HepG2 (cell line): ENCODE measurements around the gene ZNF829. TPM values are rescaled to one million over a fixed set of nuclear protein-coding genes. Genes with fewer than 3 reads are reported as not detected.

Source experiments
- ATAC-seq: fragments of 200-7000 bp; cut with Tn5 transposase; 3 replicates; pipeline ENCODE4 v1.9.1; 2020; ENCODE audit warnings: mild to moderate bottlenecking, moderate library complexity
- BruUV-seq: library from RNA; stranded (reverse); fragments of 400-500 nt; replicated peaks from 2 replicates; lab custom pipeline; 2021; lab: Mats Ljungman, UMichigan
- CTCF ChIA-PET: fragments of 300-600 bp; formaldehyde crosslinking; extraction: SDS; loops from one replicate; lab custom pipeline; 2021; ENCODE audit warnings: low total read pairs, inconsistent platforms, low intra/inter-chr PET ratio; lab: Yijun Ruan, JAX
- POLR2A ChIA-PET: fragments of 350-600 bp; sonication (Branson Sonifier 250); formaldehyde crosslinking; loops from one replicate; lab custom pipeline; 2020; ENCODE audit warnings: antibody characterized with exemption, inconsistent platforms; lab: Yijun Ruan, JAX
- DNase-seq: peaks from one replicate; pipeline ENCODE4 v3.0.0-alpha.2; 2015; ENCODE audit warnings: low spot score
- FAIRE-seq: peaks from 3 replicates; lab custom pipeline; 2011; peaks lifted over from hg19 to GRCh38; lab: Jason Lieb, UNC
- H2AFZ ChIP-seq: one replicate; pipeline ENCODE4 v1.6.1; 2011; ENCODE audit warnings: low read length, inconsistent platforms
- H3K27ac ChIP-seq: fragments of 300-600 bp; 3 replicates; pipeline ENCODE4 v1.8.0; 2011; ENCODE audit warnings: mixed run types, mild to moderate bottlenecking, mixed read lengths, low read length, inconsistent platforms; ENCODE audit not compliant: insufficient read depth; ENCODE audit errors: extremely low read length
- H3K27me3 ChIP-seq, 2 experiments: fragments of 200-600 bp in 1 of 2; 2 replicates in 1 of 2; 3 replicates in 1 of 2; pipeline versions ENCODE4 v1.6.0 to v1.8.0; 2011; ENCODE audit warnings: low read length in 2 of 2, mild to moderate bottlenecking in 2 of 2, moderate library complexity in 2 of 2, inconsistent platforms in 1 of 2; ENCODE audit not compliant: insufficient read depth in 2 of 2, control insufficient read depth in 1 of 2
- H3K36me3 ChIP-seq, 2 experiments: fragments of 200-600 bp in 1 of 2; replicated peaks in 1 of 2; 2 replicates in 1 of 2; 3 replicates in 1 of 2; pipeline versions ENCODE4 v1.5.1 to v1.8.0; 2011; ENCODE audit warnings: low read length in 2 of 2, inconsistent platforms in 1 of 2; ENCODE audit not compliant: insufficient read depth in 2 of 2, control insufficient read depth in 1 of 2
- H3K4me1 ChIP-seq: 2 replicates; pipeline ENCODE4 v1.5.1; 2012; ENCODE audit warnings: low read length, inconsistent platforms; ENCODE audit not compliant: insufficient read depth
- H3K4me2 ChIP-seq: 2 replicates; pipeline ENCODE4 v1.6.0; 2011; ENCODE audit warnings: low read depth, low read length, inconsistent platforms
- H3K4me3 ChIP-seq, 3 experiments: fragments of 200-600 bp in 1 of 3; sonication (generic), shearing (Covaris generic) in 1 of 3; replicated peaks in 1 of 3; 2 replicates each; pipeline ENCODE4 v1.5.1; 2011 to 2016; ENCODE audit warnings: low read length in 3 of 3, inconsistent platforms in 2 of 3, low read depth in 2 of 3, mild to moderate bottlenecking in 2 of 3, control low read depth in 1 of 3, mixed read lengths in 1 of 3; ENCODE audit not compliant: insufficient read depth in 1 of 3
- H3K79me2 ChIP-seq: one replicate; pipeline ENCODE4 v1.6.1; 2011; ENCODE audit warnings: low read length, inconsistent platforms; ENCODE audit not compliant: insufficient read depth
- H3K9ac ChIP-seq: 2 replicates; pipeline ENCODE4 v1.6.0; 2011; ENCODE audit warnings: mild to moderate bottlenecking, low read depth, low read length, inconsistent platforms; ENCODE audit not compliant: insufficient read depth
- H3K9me3 ChIP-seq: 2 replicates; pipeline ENCODE4 v1.5.1; 2012; ENCODE audit warnings: mild to moderate bottlenecking, low read length
- H4K20me1 ChIP-seq: 2 replicates; pipeline ENCODE4 v1.6.0; 2011; ENCODE audit warnings: inconsistent platforms, mild to moderate bottlenecking, low read length, moderate library complexity; ENCODE audit not compliant: insufficient read depth
- ATF4 ChIP-seq, 2 experiments: fragments of 450-650 bp in 1 of 2; sonication (generic) in 1 of 2; formaldehyde crosslinking; IDR thresholded peaks; 2 replicates each; pipeline versions ENCODE4 v1.5.0 to v1.8.0; 2020 to 2022; ENCODE audit warnings: mild to moderate bottlenecking in 1 of 2, missing genetic modification reagents in 1 of 2
- EZH2 ChIP-seq: conservative IDR thresholded peaks from 2 replicates; pipeline ENCODE4 v1.6.1; 2012; ENCODE audit warnings: mild to moderate bottlenecking, low read depth, low read length, moderate library complexity
- HMG20A ChIP-seq: IDR thresholded peaks from 2 replicates; pipeline ENCODE4 v1.6.1; 2016; ENCODE audit warnings: borderline replicate concordance
- NFIC ChIP-seq: IDR thresholded peaks from 2 replicates; pipeline ENCODE4 v1.6.1; 2012; ENCODE audit warnings: mild to moderate bottlenecking, low read length, inconsistent platforms
- RARA ChIP-seq: IDR thresholded peaks from 2 replicates; pipeline ENCODE4 v1.6.1; 2016; ENCODE audit warnings: missing genetic modification reagents, missing compliant biosample characterization
- TEAD2 ChIP-seq: sonication (generic); formaldehyde crosslinking; IDR thresholded peaks from 2 replicates; pipeline ENCODE4 v1.9.0; 2021; ENCODE audit warnings: missing genetic modification reagents
- ZBTB7A ChIP-seq: sonication (generic); formaldehyde crosslinking; IDR thresholded peaks from 2 replicates; pipeline ENCODE4 v1.8.0; 2022; ENCODE audit warnings: mild to moderate bottlenecking, missing genetic modification reagents
- ZNF136 ChIP-seq: sonication (generic); formaldehyde crosslinking; IDR thresholded peaks from 2 replicates; pipeline ENCODE4 v1.8.1; 2022; ENCODE audit warnings: low read depth, mild to moderate bottlenecking, moderate library complexity, missing genetic modification reagents
- ZNF414 ChIP-seq: sonication (generic); formaldehyde crosslinking; IDR thresholded peaks from 2 replicates; pipeline ENCODE4 v1.5.0; 2020; ENCODE audit warnings: missing genetic modification reagents
- WGBS: methylation state at CpG from one replicate; pipeline ENCODE4 v1.1.6; 2017; ENCODE audit warnings: low lambda C conversion rate; 5-methylcytosine and 5-hydroxymethylcytosine counted together
- in situ Hi-C: cut with HindIII; loops from 2 replicates; pipeline ENCODE4 v1.10.0; 2017; ENCODE audit warnings: low pct_unique_long_range_greater_than_20kb; ENCODE audit not compliant: extremely low pct_ligation_motif_present
- intact Hi-C: fragments of 100-400 bp; cut with micrococcal nuclease; formaldehyde crosslinking; loops from one replicate; pipeline ENCODE4 v1.10.0; 2022; ENCODE audit not compliant: unreplicated experiment
- polyA plus RNA-seq, 8 experiments: library from polyadenylated mRNA; depleted of rRNA in 3 of 8; stranded (reverse) in 7 of 8; unstranded in 1 of 8; fragments of >200 nt; fragmentation: Illumina TruSeq in 4 of 8; extraction: Trizol in 4 of 8; gene quantifications; 2 replicates each; pipeline versions ENCODE4 v1.2.1 to v1.2.3, GENCODE V29; 2011 to 2016; ENCODE audit warnings: low read depth in 4 of 8, missing spikeins in 1 of 8, mixed read lengths in 1 of 8; ENCODE audit not compliant: insufficient read depth in 1 of 8
- total RNA-seq, 5 experiments: library from RNA; depleted of rRNA; stranded (reverse); fragments of >200 nt; fragmentation: Illumina TruSeq; extraction: Trizol; gene quantifications; 2 replicates each; pipeline ENCODE4 v1.2.3, GENCODE V29; 2016; ENCODE audit warnings: low read depth in 1 of 5
- TF ChIP-seq, protein P1 (sequence below): sonication (generic); formaldehyde crosslinking; IDR thresholded peaks from 2 replicates; pipeline ENCODE4 v1.4.0; 2020; ENCODE audit warnings: missing genetic modification reagents, low read depth, mild to moderate bottlenecking, borderline replicate concordance

The ZNF829 gene
- total and polyA plus RNA-seq, 2 of the 13 experiments (the other 11 are each of a cell fraction or from before 2014, with no cell fraction given): 0.15 to 0.86 TPM

DNA sequence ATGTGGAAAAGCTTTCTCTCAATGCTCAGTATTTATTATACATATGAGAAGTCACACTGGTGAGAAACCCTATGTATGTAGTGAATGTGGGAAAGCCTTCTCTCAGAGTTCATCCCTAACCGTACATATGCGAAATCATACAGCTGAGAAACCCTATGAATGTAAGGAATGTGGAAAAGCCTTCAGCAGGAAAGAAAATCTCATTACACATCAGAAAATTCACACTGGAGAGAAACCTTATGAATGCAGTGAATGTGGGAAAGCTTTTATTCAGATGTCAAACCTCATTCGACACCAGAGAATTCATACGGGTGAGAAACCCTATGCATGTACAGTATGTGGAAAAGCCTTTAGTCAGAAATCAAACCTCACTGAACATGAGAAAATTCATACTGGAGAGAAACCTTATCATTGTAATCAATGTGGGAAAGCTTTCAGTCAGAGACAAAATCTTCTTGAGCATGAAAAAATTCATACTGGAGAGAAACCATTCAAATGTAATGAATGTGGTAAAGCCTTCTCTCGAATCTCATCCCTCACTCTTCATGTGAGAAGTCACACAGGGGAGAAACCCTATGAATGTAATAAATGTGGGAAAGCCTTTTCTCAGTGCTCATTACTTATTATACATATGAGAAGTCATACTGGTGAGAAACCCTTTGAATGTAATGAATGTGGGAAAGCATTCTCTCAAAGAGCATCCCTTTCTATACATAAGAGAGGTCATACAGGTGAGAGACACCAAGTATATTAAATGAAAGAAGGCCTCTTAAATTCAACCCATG, 34.4 kb upstream of the ZNF829 start:
- FAIRE-seq: no peak
- Histone ChIP-seq H4K20me1 (no peaks in the 10 kb centered on the region), H3K79me2 (no peaks in the 10 kb centered on the region), H2AFZ (no peak overlapping the region)
- in situ Hi-C loops: no loop called here
- CTCF ChIA-PET: no interaction called here
- TF ChIP-seq EZH2 (no peak), ZNF414 (CRISPR knock-in tag) (no peak)
- TF ChIP-seq, protein P1, sequence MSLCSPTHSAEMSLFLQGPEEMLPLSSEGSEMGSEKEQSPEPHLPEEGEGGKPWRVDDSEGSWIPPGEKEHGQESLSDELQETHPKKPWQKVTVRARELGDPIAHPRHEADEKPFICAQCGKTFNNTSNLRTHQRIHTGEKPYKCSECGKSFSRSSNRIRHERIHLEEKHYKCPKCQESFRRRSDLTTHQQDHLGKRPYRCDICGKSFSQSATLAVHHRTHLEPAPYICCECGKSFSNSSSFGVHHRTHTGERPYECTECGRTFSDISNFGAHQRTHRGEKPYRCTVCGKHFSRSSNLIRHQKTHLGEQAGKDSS (CRISPR knock-in tag): no peak
- TF ChIP-seq, all 625 proteins: peak for 0
- H3K4me3 ChIP-seq: no peak overlapping the region
- H3K27ac ChIP-seq: no peak overlapping the region
- no peak overlapping the region for H3K9ac ChIP-seq
- no peaks in the 10 kb centered on the region for H3K4me1 ChIP-seq
- DNase-seq: no peak
- no peaks in the 10 kb centered on the region for H3K27me3 ChIP-seq
- 70% methylated on average over 5 of the region's 5 CpGs for WGBS
- H3K9me3 ChIP-seq: peaks cover 74% of the 10 kb centered on the region
- POLR2A ChIA-PET: no interaction called here
- ATAC-seq: no peak
- no TSS peak for BruUV-seq
- no peak overlapping the region for H3K4me2 ChIP-seq
- H3K36me3 ChIP-seq: no peaks in the 10 kb centered on the region
- intact Hi-C loops: no loop called here

DNA sequence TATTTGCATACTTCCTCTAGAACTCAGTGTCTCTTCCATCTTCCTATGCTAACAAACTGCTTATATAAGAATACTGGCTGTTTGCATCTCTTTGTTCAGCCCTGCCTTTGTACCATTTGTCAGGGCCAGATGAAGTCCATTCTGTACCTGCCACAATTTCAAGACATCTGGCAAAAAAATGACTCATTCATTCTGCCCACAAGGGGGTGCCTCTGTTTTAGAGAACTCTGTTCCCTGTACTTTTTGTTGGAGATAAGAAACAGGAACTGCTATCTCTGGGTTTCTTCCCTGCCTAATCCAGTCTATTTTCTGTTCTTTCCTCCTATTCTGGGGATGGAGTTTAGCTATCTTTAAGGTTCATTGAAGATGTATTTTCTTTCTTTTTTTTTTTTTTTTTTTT, 23.1 kb upstream of the ZNF829 start:
- no peaks in the 10 kb centered on the region for H3K4me1 ChIP-seq
- no peaks in the 10 kb centered on the region for H4K20me1 ChIP-seq
- ATAC-seq: no peak
- no peaks in the 10 kb centered on the region for H3K27me3 ChIP-seq
- H3K9me3 ChIP-seq: peaks cover 92% of the 10 kb centered on the region
- no peak overlapping the region for H3K27ac ChIP-seq
- no peak for DNase-seq
- H3K79me2 ChIP-seq: no peaks in the 10 kb centered on the region
- no peak overlapping the region for H3K4me2 ChIP-seq
- no peak overlapping the region for H3K9ac ChIP-seq
- ChIA-PET POLR2A (no interaction called here), CTCF (no interaction called here)
- H3K36me3 ChIP-seq: no peaks in the 10 kb centered on the region
- FAIRE-seq: no peak
- no peak overlapping the region for H2AFZ ChIP-seq
- in situ Hi-C loops (no loop called here), intact Hi-C loops (no loop called here)
- BruUV-seq: no TSS peak
- no peak overlapping the region for H3K4me3 ChIP-seq
- TF ChIP-seq HMG20A (no peak), TEAD2 (no peak), ZNF136 (CRISPR knock-in tag) (no peak), ZBTB7A (no peak), RARA (CRISPR knock-in tag) (no peak), ATF4 (CRISPR knock-in tag; IDR thresholded peaks at IDR 0.05) (no peak), NFIC (no peak)
